Activated T-helper 17 cell treated with anti-CD3 and anti-CD28 coated beads, Interleukin-2, amount 50 U/mL, for 72 hours (primary cell): Measurements from ENCODE around the gene HOXA3. TPM values are rescaled to one million over a fixed set of nuclear protein-coding genes. Genes with fewer than 3 reads are reported as not detected.

Source experiments
- ATAC-seq: fragments of 150-1000 bp; cut with Tn5 transposase; replicated peaks from 2 replicates; pipeline ENCODE4 v1.10.0; 2021; ENCODE audit warnings: mild to moderate bottlenecking, moderate library complexity
- H3K27ac Mint-ChIP-seq: one replicate; pipeline ENCODE4 v1.8.0; 2022; ENCODE audit warnings: mixed read lengths
- H3K27me3 Mint-ChIP-seq: one replicate; pipeline ENCODE4 v1.8.0; 2022; ENCODE audit warnings: mixed read lengths
- H3K36me3 Mint-ChIP-seq: one replicate; pipeline ENCODE4 v1.8.0; 2022; ENCODE audit warnings: low read depth, mild to moderate bottlenecking, mixed read lengths
- H3K4me1 Mint-ChIP-seq: one replicate; pipeline ENCODE4 v1.8.0; 2022; ENCODE audit warnings: mixed read lengths
- H3K4me3 Mint-ChIP-seq: one replicate; pipeline ENCODE4 v1.8.0; 2022; ENCODE audit warnings: mild to moderate bottlenecking, mixed read lengths
- H3K9me3 Mint-ChIP-seq: one replicate; pipeline ENCODE4 v1.8.0; 2022; ENCODE audit warnings: mixed read lengths
- total RNA-seq, 2 donors: library from RNA; stranded (reverse); gene quantifications; one replicate each; pipeline ENCODE4 v1.2.3, GENCODE V29; 2022

HOXA3 gene
- total RNA-seq, 2 donors from 2014 or later: not detected

DNA sequence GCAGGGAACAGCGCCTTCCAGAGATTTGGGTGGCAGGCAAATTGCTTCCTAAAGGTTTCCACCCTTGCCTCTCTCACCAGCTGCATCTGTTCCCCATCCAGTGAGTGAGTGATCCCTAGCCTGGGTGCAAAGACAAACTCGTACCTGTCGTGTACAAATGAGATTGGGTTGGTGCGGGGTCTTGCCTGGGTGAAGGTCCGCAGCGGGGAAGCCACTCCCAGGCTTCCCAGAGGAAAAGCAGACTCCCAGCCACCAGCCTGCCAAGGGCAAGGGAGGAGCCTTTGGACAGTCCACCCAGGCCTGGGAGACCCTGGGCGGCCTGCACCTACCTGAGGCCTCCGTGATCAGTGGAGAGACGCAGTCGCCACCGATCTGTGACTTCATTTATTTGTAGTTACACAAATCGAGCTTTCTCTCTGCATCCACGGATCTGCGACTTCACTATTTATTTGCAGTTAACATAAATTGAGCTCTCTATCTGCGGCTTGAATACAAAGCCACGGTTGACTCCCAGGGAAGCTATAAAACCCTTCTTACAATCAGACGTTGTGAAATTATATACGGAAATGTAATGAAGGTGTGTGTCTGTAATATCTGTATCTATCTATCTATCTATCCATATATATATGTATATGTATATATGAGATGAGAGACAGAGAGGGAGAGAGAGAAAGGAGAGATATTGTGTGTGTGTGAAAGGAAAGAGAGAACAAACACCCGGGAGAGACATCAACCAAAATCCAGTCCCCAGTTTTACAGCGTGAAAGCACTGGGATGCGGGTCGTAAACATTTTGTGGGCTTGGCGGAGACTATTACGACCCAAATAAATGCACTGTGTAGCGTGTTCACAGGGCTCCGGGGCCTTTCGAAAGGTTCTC is 7.1 kb upstream of the HOXA3 start:
- H3K4me3 Mint-ChIP-seq: peak overlapping the region; percentile 54
- H3K36me3 Mint-ChIP-seq: peaks cover 10% of the 10 kb centered on the region
- H3K9me3 Mint-ChIP-seq: no peaks in the 10 kb centered on the region
- no peak for ATAC-seq
- peaks cover 11% of the 10 kb centered on the region for H3K4me1 Mint-ChIP-seq
- H3K27me3 Mint-ChIP-seq: peaks cover 65% of the 10 kb centered on the region
- H3K27ac Mint-ChIP-seq: no peak overlapping the region

GRCh38 chr7:27158436-27159265 is 6.3 kb upstream of the HOXA3 start:
- no peak overlapping the region for H3K4me3 Mint-ChIP-seq
- peaks cover 15% of the 10 kb centered on the region for H3K36me3 Mint-ChIP-seq
- H3K27ac Mint-ChIP-seq: no peak overlapping the region
- no peak for ATAC-seq
- no peaks in the 10 kb centered on the region for H3K9me3 Mint-ChIP-seq
- H3K27me3 Mint-ChIP-seq: peaks cover 67% of the 10 kb centered on the region
- peaks cover 15% of the 10 kb centered on the region for H3K4me1 Mint-ChIP-seq

GRCh38 chr7:27157702-27158431 is 5.5 kb upstream of the HOXA3 start:
- peaks cover 66% of the 10 kb centered on the region for H3K27me3 Mint-ChIP-seq
- peaks cover 16% of the 10 kb centered on the region for H3K36me3 Mint-ChIP-seq
- no peak for ATAC-seq
- no peak overlapping the region for H3K27ac Mint-ChIP-seq
- peaks cover 15% of the 10 kb centered on the region for H3K4me1 Mint-ChIP-seq
- no peaks in the 10 kb centered on the region for H3K9me3 Mint-ChIP-seq
- no peak overlapping the region for H3K4me3 Mint-ChIP-seq

- no peak overlapping the region for H3K27ac Mint-ChIP-seq
- peaks cover 15% of the 10 kb centered on the region for H3K4me1 Mint-ChIP-seq
- no peak for ATAC-seq
- H3K9me3 Mint-ChIP-seq: no peaks in the 10 kb centered on the region
- H3K36me3 Mint-ChIP-seq: peaks cover 16% of the 10 kb centered on the region
- H3K4me3 Mint-ChIP-seq: no peak overlapping the region
- H3K27me3 Mint-ChIP-seq: peaks cover 59% of the 10 kb centered on the region
These were observed 4.7 kb upstream of the HOXA3 start for GRCh38 chr7:27156916-27157701.

DNA sequence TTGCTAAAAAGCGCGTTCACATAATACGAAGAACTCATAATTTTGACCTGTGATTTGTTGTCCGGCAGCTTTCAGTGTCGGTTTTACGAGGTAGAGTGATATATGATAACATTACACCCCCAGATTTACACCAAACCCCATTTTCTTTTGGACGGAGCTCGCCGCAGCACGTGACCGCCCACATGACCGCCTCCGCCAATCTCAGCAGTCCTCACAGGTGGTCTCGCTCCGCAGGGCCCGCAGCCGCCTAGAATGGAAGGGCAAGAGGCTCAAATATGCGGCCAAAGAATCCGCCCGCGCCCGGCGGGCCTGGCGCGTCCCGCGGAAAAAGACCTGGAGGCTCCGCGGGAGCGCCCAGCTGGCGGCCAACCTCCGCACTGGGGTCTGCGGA is 4.1 kb upstream of the HOXA3 start, which contains the start of gene HOXA7:
Gene HOXA7 (minus strand): TSS at position 168 of the 391 bp plus-strand sequence. CDS start 130 bp downstream, at position 38.
- ATAC-seq: no peak
- peaks cover 19% of the 10 kb centered on the region for H3K4me1 Mint-ChIP-seq
- peaks cover 64% of the 10 kb centered on the region for H3K27me3 Mint-ChIP-seq
- H3K4me3 Mint-ChIP-seq: peak within 1 kb of the TSS; percentile 72
- H3K27ac Mint-ChIP-seq: no peak within 1 kb of the TSS
- peaks cover 16% of the 10 kb centered on the region for H3K36me3 Mint-ChIP-seq
- no peaks in the 10 kb centered on the region for H3K9me3 Mint-ChIP-seq

DNA sequence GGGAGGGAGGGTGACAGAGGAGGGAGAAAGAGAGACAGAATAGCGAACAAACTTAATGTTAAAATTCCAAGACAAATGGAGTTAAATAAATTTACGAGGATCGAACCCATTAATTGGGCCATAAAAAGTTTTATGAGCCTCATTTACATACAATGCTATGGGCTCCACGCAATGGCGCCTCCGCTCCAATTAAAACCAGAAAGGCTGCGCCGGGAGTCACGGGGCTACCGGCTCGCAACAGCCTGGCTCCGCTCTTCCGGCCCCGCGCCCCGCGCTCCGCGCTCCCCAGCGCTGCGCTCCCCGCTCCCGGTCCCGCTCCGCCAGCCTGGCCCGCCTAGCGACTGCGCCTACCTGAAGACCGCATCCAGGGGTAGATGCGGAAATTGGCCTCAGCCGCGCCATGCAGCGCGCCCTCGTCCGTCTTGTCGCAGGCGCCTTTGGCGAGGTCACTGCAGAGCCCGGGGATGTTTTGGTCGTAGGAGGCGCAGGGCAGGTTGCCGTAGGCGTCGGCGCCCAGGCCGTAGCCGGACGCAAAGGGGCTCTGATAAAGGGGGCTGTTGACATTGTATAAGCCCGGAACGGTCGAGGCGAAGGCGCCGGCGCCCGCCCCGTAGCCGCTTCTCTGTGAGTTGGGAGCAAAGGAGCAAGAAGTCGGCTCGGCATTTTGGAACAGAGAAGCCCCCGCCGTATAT is 3.6 kb upstream of the HOXA3 start:
- H3K4me1 Mint-ChIP-seq: peaks cover 22% of the 10 kb centered on the region
- no peaks in the 10 kb centered on the region for H3K9me3 Mint-ChIP-seq
- peaks cover 68% of the 10 kb centered on the region for H3K27me3 Mint-ChIP-seq
- H3K4me3 Mint-ChIP-seq: peak overlapping the region; percentile 72
- no peak overlapping the region for H3K27ac Mint-ChIP-seq
- ATAC-seq: no peak
- peaks cover 16% of the 10 kb centered on the region for H3K36me3 Mint-ChIP-seq

DNA sequence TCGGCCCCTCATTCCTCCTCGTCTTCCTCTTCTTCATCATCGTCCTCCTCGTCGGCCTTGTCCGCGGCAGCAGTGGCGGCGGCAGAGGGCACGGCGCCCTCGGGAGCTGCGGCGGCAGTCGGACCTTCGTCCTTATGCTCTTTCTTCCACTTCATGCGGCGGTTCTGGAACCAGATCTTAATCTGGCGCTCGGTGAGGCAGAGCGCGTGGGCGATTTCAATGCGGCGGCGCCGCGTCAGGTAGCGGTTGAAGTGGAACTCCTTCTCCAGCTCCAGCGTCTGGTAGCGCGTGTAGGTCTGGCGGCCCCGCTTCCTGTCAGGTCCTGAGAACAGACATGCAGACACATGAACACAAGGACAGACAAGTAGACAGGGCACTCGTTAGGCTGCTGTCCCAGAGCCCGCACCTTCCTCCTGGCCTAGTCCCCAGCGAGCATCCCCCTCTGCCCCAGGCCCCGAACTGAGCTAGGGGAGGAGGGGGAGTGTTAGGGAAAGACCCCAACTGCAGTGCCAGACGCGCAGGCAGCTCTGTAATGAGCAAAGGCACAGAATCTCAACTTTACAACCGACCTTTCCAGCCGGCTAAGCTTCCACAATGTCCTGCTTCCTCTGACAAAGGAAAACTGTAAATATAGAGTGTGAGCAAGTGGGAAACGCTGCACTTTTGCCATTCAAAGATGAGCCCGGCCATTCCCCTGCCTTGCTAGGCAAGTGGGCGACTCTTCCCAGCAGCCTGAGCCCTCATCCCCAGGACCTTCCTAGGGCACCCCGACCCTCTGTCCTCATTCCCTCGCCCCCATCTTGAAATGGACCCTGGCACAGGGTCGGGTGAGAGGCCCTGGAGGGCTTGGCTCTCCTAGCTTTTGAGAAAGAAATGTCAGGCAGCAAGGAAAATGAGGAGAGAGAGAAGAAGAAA is 2.8 kb upstream of the HOXA3 start:
- Mint-ChIP-seq H3K9me3 (no peaks in the 10 kb centered on the region), H3K27ac (no peak overlapping the region), H3K27me3 (peaks cover 70% of the 10 kb centered on the region), H3K36me3 (peaks cover 16% of the 10 kb centered on the region), H3K4me3 (peak overlapping the region; percentile 72), H3K4me1 (peaks cover 22% of the 10 kb centered on the region)
- no peak for ATAC-seq

GRCh38 chr7:27154369-27154768 is 2.0 kb upstream of the HOXA3 start:
- Mint-ChIP-seq H3K4me1 (peaks cover 22% of the 10 kb centered on the region), H3K27me3 (peaks cover 69% of the 10 kb centered on the region), H3K4me3 (peak overlapping the region; percentile 72), H3K36me3 (peaks cover 16% of the 10 kb centered on the region), H3K9me3 (no peaks in the 10 kb centered on the region), H3K27ac (no peak overlapping the region)
- ATAC-seq: no peak

DNA sequence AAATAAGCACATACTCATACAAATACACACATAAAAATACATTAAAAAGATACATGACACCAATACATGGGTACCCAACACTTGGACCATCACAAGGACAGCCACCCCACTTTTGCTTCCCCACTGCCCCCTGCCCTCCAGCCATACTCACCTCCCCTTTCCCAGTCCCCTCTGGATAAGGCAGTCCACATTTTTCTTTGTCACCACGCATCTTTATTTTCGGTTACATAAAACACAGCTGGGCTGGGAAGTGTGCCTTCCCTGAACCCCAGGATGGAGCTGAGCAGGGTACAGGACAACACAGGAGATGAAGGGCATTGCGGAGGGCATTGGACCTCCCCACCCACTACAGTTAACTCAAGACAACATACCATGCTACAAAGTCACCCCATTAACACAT is 1.1 kb upstream of the HOXA3 start:
- Mint-ChIP-seq H3K36me3 (peaks cover 16% of the 10 kb centered on the region), H3K4me3 (peak overlapping the region; percentile 72), H3K9me3 (no peaks in the 10 kb centered on the region), H3K27me3 (peaks cover 63% of the 10 kb centered on the region), H3K4me1 (peaks cover 22% of the 10 kb centered on the region), H3K27ac (no peak overlapping the region)
- no peak for ATAC-seq

DNA sequence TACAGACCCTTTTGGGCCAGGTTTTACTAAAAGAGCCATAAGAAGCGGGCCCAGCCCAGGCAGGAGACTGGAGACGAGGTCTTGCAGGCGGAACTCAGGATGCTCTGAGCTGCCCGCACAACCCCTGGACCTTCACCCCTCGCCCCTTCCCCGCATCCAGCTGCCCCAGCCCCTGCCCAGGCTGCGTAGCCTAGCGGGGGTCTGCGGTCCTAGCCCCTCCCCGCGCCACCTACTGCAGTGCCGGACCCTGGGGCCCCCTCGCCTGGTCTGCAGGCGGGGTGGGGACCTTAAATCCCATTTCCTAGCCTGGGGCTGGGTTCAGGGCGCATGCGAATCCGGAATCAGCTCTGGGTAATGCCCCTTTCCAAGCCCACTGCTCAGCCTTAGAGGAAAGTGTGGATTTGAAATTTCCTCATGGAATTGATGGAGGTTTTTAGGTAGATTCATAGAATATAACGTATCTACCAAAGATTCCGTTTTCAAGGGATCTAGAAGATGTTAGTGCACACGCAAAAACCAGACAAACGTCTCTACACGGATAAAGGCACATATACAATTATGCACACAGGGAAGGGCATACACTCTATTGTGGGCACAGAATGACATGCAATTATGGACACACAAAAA is 546 bp upstream of the HOXA3 start:
- peaks cover 64% of the 10 kb centered on the region for H3K27me3 Mint-ChIP-seq

DNA sequence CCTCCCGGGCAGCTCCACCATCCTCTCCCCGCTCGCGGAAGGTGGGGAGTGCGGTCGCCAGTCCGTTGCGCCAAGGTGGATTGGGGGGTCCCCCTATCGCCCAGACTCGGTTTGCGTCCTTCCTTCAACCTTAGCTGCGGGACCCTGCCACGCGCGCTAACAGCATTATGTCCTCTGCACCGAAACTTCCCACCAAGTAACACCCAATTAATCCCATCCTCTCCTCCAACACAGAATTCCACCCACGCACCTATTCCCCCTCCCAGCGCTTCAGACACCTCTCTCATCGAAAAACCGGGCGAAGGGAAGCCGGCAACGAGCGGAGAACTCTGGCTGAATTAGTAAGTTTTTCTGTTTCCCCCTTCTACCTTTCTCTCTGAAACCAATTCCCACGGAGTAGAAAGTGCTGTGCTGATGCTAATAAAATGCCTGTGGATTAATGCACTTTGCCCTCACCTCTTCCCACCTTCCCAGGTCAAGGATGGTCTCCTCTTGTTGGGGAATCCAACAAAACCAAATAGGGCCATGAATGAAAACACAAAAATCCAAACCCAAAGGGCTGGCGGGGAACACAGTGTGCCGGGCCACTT is 947 bp downstream of the HOXA3 start:
- H3K36me3 Mint-ChIP-seq: peaks cover 11% of the 10 kb centered on the region
- no peak overlapping the region for H3K27ac Mint-ChIP-seq
- H3K27me3 Mint-ChIP-seq: peaks cover 62% of the 10 kb centered on the region
- H3K4me1 Mint-ChIP-seq: peaks cover 16% of the 10 kb centered on the region
- no peak for ATAC-seq
- H3K4me3 Mint-ChIP-seq: peak overlapping the region; percentile 68
- H3K9me3 Mint-ChIP-seq: no peaks in the 10 kb centered on the region

More for the DNA sequence above, 546 bp upstream of the HOXA3 start:
- Mint-ChIP-seq H3K9me3 (no peaks in the 10 kb centered on the region), H3K27ac (no peak overlapping the region), H3K4me3 (no peak overlapping the region), H3K4me1 (peaks cover 18% of the 10 kb centered on the region), H3K36me3 (peaks cover 12% of the 10 kb centered on the region)
- ATAC-seq: no peak
